Spinal cord (tissue), 10 donors: Measurements from ENCODE around the gene AKAP12. TPM values are rescaled to one million over a fixed set of nuclear protein-coding genes. Genes with fewer than 3 reads are reported as not detected.

Source experiments
- DNase-seq, 6 donors: peaks; one replicate each; pipeline versions ENCODE4 v3.0.0 to v3.0.0-alpha.2; 2013 to 2015; ENCODE audit warnings: low spot score in 6 of 6, low read depth in 4 of 6
- H3K27ac ChIP-seq: one replicate; pipeline ENCODE4 v1.5.1; 2013; ENCODE audit warnings: low read depth, low read length, control low read depth
- H3K27me3 ChIP-seq: one replicate; pipeline ENCODE4 v1.6.1; 2013; ENCODE audit warnings: low read length; ENCODE audit not compliant: control insufficient read depth, insufficient read depth
- H3K36me3 ChIP-seq: one replicate; pipeline ENCODE4 v1.6.1; 2013; ENCODE audit warnings: low read length; ENCODE audit not compliant: control insufficient read depth, insufficient read depth
- H3K4me1 ChIP-seq: one replicate; pipeline ENCODE4 v1.6.1; 2013; ENCODE audit warnings: low read length; ENCODE audit not compliant: control insufficient read depth, insufficient read depth
- H3K4me3 ChIP-seq: one replicate; pipeline ENCODE4 v1.5.1; 2013; ENCODE audit warnings: low read depth, low read length, control low read depth
- H3K9me3 ChIP-seq: one replicate; pipeline ENCODE4 v1.6.1; 2013; ENCODE audit warnings: low read length; ENCODE audit not compliant: control insufficient read depth, insufficient read depth
- WGBS: methylation state at CpG from one replicate; pipeline ENCODE4 v1.1.5; 2013; ENCODE audit warnings: missing lambda C conversion rate; ENCODE audit not compliant: insufficient coverage; 5-methylcytosine and 5-hydroxymethylcytosine counted together
- polyA plus RNA-seq, 2 donors: library from polyadenylated mRNA; unstranded; fragments of 120-200 nt; gene quantifications; one replicate each; pipeline ENCODE4 v1.2.1, GENCODE V29; 2013; ENCODE audit not compliant: insufficient read length in 2 of 2
- total RNA-seq, 2 donors: library from RNA; depleted of rRNA in 1 of 2; stranded (reverse); fragments of 120-200 nt in 1 of 2; fragments of >200 nt in 1 of 2; gene quantifications; one replicate each; pipeline versions ENCODE4 v1.2.3 to v1.2.4, GENCODE V29; 2013 to 2014
- donor health status: healthy.

The AKAP12 gene
- total and polyA plus RNA-seq, 4 donors = 94.8 to 292 (median 158) TPM

DNA sequence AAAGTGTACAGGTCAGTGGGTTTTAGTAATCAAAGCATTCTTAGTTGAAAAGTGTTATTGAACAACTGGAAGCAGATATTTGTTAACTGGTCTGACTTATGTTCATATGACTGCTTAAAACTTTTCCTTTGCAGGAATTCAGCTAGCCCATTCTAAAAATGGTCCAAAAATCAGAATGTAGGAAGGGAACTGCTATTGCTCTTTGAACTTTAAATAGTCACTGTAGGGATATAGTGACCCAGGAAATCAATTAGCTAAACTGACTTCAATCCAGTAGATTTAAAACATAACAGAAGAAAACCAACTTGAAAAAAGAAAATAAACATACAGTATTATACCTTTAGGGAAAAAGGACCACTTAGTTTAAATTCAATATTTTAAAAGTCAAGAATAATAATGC, 25.5 kb downstream of the AKAP12 start:
- Histone ChIP-seq H3K27me3 (no peaks in the 10 kb centered on the region), H3K4me3 (no peak overlapping the region), H3K4me1 (peaks cover 4% of the 10 kb centered on the region), H3K36me3 (peaks cover 4% of the 10 kb centered on the region), H3K27ac (no peak overlapping the region), H3K9me3 (no peaks in the 10 kb centered on the region)
- no peak for DNase-seq

- H3K4me1 ChIP-seq = no peaks in the 10 kb centered on the region
- 100% methylated on average over 1 of the region's 4 CpGs for WGBS
- DNase-seq = no peak
- no peaks in the 10 kb centered on the region for H3K27me3 ChIP-seq
- no peaks in the 10 kb centered on the region for H3K36me3 ChIP-seq
- H3K27ac ChIP-seq = no peak overlapping the region
- no peak overlapping the region for H3K4me3 ChIP-seq
- no peaks in the 10 kb centered on the region for H3K9me3 ChIP-seq
Measured at GRCh38 chr6:151269321-151269995, 29.7 kb downstream of the AKAP12 start.

GRCh38 chr6:151275121-151275520, 35.4 kb downstream of the AKAP12 start:
- no peaks in the 10 kb centered on the region for H3K9me3 ChIP-seq
- H3K4me3 ChIP-seq = no peak overlapping the region
- no peak overlapping the region for H3K27ac ChIP-seq
- no peaks in the 10 kb centered on the region for H3K27me3 ChIP-seq
- DNase-seq = no peak
- no peaks in the 10 kb centered on the region for H3K4me1 ChIP-seq
- no CpG with 5 or more reads among the region's 6 CpGs for WGBS
- no peaks in the 10 kb centered on the region for H3K36me3 ChIP-seq

- no peaks in the 10 kb centered on the region for H3K36me3 ChIP-seq
- no peak overlapping the region for H3K4me3 ChIP-seq
- H3K9me3 ChIP-seq = no peaks in the 10 kb centered on the region
- 40% methylated on average over 1 of the region's 4 CpGs for WGBS
- no peaks in the 10 kb centered on the region for H3K4me1 ChIP-seq
- no peak overlapping the region for H3K27ac ChIP-seq
- H3K27me3 ChIP-seq = no peaks in the 10 kb centered on the region
- DNase-seq = peak in 1 of 6 donors; percentile 51
Measured at GRCh38 chr6:151275566-151275965, 35.8 kb downstream of the AKAP12 start.

DNA sequence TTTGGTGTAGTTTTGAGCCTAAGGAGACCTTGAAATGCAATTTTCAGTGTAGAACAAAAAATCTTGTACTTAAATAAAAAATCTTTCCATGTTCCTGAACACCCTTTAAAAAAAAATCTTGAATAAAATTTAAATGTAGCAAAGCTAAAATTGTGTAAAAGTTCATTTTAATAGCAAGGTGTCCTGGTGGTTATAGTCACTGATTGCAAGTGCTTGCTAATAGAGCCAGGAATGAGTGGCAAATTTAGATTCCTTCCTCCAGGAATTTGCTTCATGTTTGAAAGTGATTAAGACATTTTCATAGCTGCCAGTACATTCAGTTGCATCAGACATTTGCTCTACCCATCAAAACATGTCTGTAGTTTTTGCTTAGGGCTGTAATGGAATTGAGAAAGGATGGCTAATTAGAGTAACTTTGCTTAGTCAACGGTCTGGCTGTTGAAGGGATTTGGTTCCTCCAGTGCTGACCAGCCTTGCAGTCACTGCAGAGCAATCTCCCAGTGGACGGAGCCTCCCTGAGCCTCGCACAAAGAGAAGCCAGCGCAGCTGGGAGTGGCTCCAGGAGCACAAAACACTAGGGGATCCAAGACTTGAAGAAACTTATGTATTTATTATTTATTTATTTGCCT, 36.5 kb downstream of the AKAP12 start:
- DNase-seq = peak in 1 of 6 donors; percentile 55
- Histone ChIP-seq H3K9me3 (no peaks in the 10 kb centered on the region), H3K36me3 (no peaks in the 10 kb centered on the region), H3K4me3 (no peak overlapping the region), H3K27me3 (no peaks in the 10 kb centered on the region), H3K4me1 (no peaks in the 10 kb centered on the region), H3K27ac (no peak overlapping the region)
- WGBS = 61% methylated on average over 2 of the region's 4 CpGs

DNA sequence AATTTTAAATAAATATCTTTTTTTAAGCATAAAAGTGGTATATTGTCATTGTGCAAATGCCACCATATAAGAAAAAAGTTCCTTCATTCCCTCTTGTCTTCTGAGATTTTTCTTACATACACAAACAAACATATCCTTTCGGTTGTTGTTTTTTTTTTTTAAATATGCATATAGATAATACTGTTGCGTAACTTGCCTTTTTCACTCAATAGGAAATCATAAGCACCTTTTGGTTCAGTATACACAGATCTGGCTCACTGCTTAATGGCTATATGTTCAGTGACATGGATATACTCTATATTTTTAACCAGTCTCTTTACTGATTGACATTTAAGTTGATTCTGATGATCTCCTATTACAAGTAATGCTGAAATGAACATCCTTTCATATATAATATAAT, 40.1 kb downstream of the AKAP12 start:
- H3K36me3 ChIP-seq = no peaks in the 10 kb centered on the region
- no peak overlapping the region for H3K27ac ChIP-seq
- H3K27me3 ChIP-seq = no peaks in the 10 kb centered on the region
- no CpG with 5 or more reads among the region's 2 CpGs for WGBS
- no peak overlapping the region for H3K4me3 ChIP-seq
- peaks cover 3% of the 10 kb centered on the region for H3K4me1 ChIP-seq
- no peaks in the 10 kb centered on the region for H3K9me3 ChIP-seq
- DNase-seq = no peak

GRCh38 chr6:151280859-151281258, 41.1 kb downstream of the AKAP12 start:
- Histone ChIP-seq H3K27ac (no peak overlapping the region), H3K4me1 (peaks cover 5% of the 10 kb centered on the region), H3K27me3 (no peaks in the 10 kb centered on the region), H3K36me3 (no peaks in the 10 kb centered on the region), H3K4me3 (no peak overlapping the region), H3K9me3 (no peaks in the 10 kb centered on the region)
- no peak for DNase-seq
- no CpG with 5 or more reads among the region's 4 CpGs for WGBS

GRCh38 chr6:151284012-151284411, 44.2 kb downstream of the AKAP12 start:
- no peaks in the 10 kb centered on the region for H3K27me3 ChIP-seq

GRCh38 chr6:151284548-151285017, 44.8 kb downstream of the AKAP12 start:
- no peak for DNase-seq
- Histone ChIP-seq H3K4me1 (peaks cover 6% of the 10 kb centered on the region), H3K4me3 (no peak overlapping the region), H3K36me3 (no peaks in the 10 kb centered on the region), H3K27me3 (no peaks in the 10 kb centered on the region), H3K27ac (peak overlapping the region; percentile 67), H3K9me3 (no peaks in the 10 kb centered on the region)
- 91% methylated on average over 3 of the region's 4 CpGs for WGBS

More at GRCh38 chr6:151284012-151284411, 44.2 kb downstream of the AKAP12 start:
- Histone ChIP-seq H3K4me1 (peaks cover 6% of the 10 kb centered on the region), H3K27ac (no peak overlapping the region), H3K4me3 (no peak overlapping the region), H3K9me3 (no peaks in the 10 kb centered on the region), H3K36me3 (no peaks in the 10 kb centered on the region)
- 98% methylated on average over 10 of the region's 11 CpGs for WGBS
- no peak for DNase-seq

DNA sequence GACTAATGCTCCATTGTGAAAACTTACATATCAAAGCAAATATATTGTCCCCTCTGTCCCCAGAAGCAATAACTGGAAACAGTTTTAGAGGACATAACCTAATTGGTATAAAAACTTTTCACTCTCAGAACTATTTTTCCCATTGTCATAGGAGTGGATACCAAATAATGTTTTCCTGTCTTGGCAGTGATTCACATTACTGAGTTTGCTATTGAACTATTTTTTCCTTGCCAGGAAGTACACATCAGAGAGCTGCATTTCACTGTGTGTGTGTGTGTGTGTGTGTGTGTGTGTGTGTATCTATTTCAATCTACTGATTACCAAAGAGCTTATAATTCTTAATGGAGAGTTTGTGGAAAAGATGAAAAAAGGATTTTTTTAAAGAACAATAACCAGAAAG, 45.4 kb downstream of the AKAP12 start:
- Histone ChIP-seq H3K4me1 (peaks cover 6% of the 10 kb centered on the region), H3K9me3 (no peaks in the 10 kb centered on the region), H3K4me3 (no peak overlapping the region), H3K27me3 (no peaks in the 10 kb centered on the region), H3K27ac (peak overlapping the region; percentile 67), H3K36me3 (no peaks in the 10 kb centered on the region)
- no peak for DNase-seq
